K562 (cell line): ENCODE measurements around the gene FAM181B.

ENCODE experiments used
- NONO ChIP-seq, 2 experiments: fragments of 200-400 bp in 1 of 2; fragments of 450-650 bp in 1 of 2; formaldehyde crosslinking in 1 of 2; IDR thresholded peaks; 2 replicates each; pipeline ENCODE4 v1.6.1; 2017; ENCODE audit warnings: low read depth in 2 of 2, mild to moderate bottlenecking in 2 of 2, moderate library complexity in 2 of 2, low read length in 1 of 2
- SRSF3 ChIP-seq: fragments of 200-400 bp; formaldehyde crosslinking; IDR thresholded peaks from 2 replicates; pipeline ENCODE4 v1.6.1; 2016; ENCODE audit warnings: mild to moderate bottlenecking, low read length, moderate library complexity; ENCODE audit not compliant: insufficient read depth
- TF ChIP-seq, protein P1 (sequence below): sonication (generic); formaldehyde crosslinking; IDR thresholded peaks from 2 replicates; pipeline ENCODE4 v1.9.0; 2022; ENCODE audit warnings: mild to moderate bottlenecking, missing genetic modification reagents

DNA sequence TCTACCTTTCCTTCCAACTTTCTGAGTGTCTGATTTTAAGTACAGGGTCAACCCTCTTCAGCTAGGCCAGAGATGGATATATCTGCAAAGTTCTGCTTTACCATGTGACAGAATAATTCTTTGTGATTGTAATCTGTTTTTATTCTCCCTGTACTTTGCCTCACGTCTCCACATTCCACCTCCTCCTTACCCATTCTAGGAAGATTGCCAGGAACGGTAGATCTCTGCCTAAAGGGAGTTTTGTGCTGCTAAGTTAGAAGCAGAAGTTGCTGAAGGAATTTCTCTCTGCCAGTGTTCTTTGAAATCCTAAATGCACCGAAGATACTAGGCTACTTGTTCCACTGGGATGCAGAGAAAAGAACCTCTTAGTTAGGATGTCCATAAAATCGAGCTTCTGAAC is 20.7 kb upstream of the FAM181B start:
- no peak for TF ChIP-seq NONO (IDR thresholded peaks at IDR 0.05; ENCODE audit: low read depth in 2 of 2, low read length in 1 of 2)
- TF ChIP-seq SRSF3: no peak
- TF ChIP-seq, protein P1, sequence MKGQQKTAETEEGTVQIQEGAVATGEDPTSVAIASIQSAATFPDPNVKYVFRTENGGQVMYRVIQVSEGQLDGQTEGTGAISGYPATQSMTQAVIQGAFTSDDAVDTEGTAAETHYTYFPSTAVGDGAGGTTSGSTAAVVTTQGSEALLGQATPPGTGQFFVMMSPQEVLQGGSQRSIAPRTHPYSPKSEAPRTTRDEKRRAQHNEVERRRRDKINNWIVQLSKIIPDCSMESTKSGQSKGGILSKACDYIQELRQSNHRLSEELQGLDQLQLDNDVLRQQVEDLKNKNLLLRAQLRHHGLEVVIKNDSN (CRISPR knock-in tag): no peak
